Measurements from ENCODE around the gene DPYSL3.
"Not testable (repeated sequence)": the region's sequence is repeated elsewhere in the genome, so short reads cannot be mapped to it uniquely, and the experiment has no call there.

DPYSL3 gene

GRCh38 chr5:147509710-147510651 is at the start of gene DPYSL3:
Gene DPYSL3 (minus strand): TSS chr5:147510068. CDS start chr5:147509858, 210 bp downstream.
- DNase-seq, result no peak

DNA sequence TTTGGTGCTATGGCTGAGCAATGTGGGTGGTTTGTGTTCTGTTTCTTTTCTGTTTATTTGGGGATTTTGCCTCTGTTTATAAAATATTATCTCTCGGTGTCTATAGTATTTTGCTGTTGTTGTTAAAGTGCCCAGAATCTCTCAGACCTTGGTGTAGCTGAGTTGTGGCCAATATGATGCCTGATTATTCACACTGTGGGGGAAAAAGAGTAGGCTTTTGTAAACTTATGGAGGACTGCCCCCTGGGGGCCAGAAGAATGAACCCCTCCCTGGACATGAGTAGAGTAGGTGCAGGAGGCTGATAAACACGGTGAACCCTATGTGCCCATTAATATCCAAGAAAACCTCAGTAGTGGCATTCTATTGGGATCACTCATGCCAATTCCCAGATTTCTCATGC is 49.0 kb upstream of the DPYSL3 start:
- DNase-seq, result no peak

DNA sequence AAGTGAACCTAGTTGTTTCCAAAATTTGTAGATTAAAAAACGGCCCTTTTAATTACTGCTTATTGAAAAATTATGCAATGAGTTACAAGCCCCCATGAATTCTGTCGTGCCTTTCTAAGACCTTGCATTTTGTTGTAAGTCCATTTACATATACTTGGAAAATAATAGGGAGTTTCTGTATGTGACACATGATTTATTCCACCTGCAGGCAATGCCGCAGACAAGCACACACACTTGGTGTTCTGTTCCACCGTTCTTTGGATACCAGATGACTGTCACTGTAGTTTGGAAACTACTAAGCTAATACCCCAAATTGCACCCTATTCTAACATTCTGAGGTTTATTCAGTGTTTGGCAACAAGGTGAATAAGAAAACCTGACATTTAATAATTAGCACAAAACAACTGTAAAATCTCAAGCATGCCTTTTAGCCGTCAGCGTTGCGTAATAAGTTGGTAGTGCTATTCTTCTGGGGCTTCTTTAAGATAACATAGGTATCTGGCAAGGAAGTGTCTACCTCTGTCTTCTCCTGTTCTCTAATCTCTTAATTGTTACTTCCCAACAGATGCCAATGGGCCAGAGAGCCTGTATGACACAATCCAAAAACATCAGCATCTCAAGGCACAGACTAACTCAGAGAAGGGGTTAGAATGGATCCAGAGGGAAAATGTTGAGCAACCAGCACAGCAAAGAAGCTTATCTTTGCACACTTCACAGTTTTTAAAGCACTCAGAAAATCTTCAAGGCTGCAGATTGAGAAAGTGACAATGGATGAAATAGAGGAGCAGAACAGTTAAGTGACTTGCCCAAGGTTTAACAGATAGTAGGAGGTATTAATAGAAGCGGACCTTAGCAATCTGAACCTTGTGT is 48.2 kb upstream of the DPYSL3 start:
- no peak for DNase-seq

- no peak for DNase-seq
These were observed 45.3 kb upstream of the DPYSL3 start for GRCh38 chr5:147555176-147555575.

GRCh38 chr5:147554261-147554817 is 44.5 kb upstream of the DPYSL3 start:
- no peak for DNase-seq

GRCh38 chr5:147553817-147554216 is 43.9 kb upstream of the DPYSL3 start:
- DNase-seq, result not testable (repeated sequence)

DNA sequence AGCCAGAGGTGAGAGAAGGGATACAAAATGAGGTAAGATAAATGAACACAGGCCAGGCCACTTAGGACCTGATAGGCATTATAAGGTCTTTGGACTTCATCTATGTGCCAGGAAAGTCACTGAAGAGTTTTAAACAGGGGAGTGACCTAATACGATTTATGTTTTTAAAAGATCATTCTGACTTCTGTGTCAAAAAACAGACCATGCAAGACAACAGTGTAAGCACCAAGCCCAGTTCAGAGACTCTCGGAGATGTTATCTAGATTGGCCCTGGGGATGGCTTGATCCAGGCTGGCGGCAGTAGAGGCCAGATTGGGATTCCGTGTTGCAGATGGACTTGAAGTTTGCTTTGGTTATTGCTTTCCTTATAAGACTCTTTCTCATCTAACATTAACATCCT is 43.0 kb upstream of the DPYSL3 start:
- no peak for DNase-seq

DNA sequence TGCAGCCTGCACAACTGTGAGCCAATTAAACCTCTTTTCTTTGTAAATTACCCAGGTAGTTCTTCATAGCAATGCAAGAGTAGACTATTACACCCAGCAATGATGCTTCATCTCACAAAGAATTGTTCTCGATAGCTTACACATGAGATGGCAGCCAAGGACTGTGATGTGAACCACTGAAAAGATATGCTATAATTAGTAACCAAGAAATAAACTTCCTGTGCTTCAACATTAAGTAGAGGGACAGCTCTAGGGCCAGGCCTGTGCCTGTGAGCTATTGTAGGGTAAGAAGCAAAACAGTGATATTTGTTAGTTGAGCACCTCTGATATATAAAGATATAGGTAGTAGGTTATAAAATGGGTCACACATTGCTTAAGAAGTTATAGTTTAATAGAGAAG is 41.8 kb upstream of the DPYSL3 start:
- DNase-seq, result no peak

GRCh38 chr5:147547730-147548129 is 37.9 kb upstream of the DPYSL3 start:
- DNase-seq, result no peak

- DNase-seq, result no peak
These were observed 34.7 kb upstream of the DPYSL3 start for GRCh38 chr5:147544556-147544955.

- DNase-seq, result no peak
These were observed 29.2 kb upstream of the DPYSL3 start for GRCh38 chr5:147539053-147539452.

GRCh38 chr5:147538236-147538635 is 28.4 kb upstream of the DPYSL3 start:
- DNase-seq, result no peak

DNA sequence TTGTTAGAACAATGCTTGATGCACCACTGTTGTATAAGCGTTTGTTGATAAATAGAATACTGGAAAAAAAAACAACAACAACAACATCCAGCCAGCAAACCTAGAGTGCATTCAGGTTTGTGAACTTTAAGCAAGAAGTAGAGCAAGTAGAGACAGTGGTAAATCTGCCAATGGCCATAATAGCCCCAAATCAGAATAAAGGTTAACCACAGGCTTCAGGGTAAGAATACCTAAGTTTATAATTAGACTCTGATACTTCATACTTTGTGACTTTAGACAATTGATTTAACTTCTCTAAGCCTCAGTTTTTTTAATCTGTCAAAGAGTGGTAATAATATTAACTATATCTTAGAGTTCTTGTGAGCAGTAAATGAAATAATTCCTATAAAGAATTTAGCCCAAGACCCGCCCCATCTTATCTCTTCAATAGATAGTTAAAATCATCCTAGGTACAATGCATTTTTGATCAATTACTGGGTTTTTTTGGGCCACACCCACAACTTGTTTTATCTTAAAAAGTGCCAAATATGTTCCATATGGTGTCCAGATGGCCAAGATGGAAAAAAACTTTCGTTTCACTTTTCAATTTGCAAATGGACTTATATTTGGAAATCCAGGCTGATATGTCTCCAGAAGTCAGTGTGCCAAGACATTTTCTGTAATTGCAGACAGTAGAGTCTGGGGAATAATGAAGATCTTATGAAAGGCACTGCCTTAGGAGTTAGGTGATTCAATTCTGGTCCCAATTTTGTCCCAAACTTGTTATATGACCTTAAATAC is 24.5 kb upstream of the DPYSL3 start:
- no peak for DNase-seq

DNA sequence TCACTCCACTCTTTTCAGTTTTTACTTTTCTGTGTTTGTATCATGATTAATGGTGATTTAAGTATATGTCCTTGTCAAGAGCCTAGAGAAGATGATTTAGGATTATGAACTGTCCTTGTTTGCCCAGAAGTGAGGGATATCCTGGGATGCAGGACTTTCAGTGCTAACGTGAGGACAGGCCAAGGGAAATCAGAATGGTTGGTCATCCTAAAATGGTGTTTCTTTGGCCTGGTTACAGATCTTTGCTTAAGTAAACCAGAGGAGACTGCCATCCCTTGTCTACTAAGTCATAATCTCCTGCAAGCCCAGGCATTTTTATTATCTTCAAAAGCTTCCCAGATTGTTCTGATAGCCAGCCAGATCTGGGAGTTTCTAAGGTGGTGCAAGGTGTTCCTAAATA is 22.3 kb upstream of the DPYSL3 start:
- no peak for DNase-seq

DNA sequence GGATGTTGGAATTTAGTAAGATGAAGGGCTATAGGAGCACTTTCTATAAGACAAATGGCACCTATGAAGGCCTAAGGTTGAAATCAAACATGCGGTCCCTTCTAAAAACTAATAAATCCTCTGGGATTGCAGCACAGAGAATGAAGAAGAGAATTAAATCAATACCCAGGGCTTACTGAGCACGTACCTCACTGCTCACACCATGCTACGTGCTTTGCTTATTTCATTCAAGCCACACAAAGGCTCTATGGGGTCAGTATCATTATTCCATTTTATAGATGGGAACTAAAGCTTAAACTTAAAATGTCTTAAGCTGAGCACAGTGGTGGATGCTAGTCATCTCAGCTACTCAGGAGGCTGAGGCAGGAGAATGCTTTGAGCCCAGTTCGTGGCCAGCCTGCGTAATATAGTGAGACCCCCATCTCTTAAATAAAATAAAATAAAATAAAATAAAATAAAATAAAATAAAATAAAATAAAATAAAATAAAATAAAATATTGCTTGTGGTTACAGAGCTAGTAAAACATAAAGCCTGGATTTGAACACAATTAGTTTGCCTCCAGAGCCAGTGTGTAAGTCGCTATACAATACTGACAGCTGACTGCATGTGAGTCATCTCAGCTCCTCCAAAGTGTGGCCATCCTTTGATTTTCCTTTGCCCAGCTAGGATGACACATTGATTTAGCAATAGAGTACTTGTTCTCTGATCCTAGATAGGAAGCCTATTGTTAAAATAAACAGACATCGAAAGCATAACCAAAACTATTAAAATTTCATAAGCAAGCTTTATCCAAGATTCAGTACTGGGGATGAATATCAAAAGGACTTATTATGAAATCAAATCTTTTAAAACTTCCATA is 20.9 kb upstream of the DPYSL3 start:
- no peak for DNase-seq

DNA sequence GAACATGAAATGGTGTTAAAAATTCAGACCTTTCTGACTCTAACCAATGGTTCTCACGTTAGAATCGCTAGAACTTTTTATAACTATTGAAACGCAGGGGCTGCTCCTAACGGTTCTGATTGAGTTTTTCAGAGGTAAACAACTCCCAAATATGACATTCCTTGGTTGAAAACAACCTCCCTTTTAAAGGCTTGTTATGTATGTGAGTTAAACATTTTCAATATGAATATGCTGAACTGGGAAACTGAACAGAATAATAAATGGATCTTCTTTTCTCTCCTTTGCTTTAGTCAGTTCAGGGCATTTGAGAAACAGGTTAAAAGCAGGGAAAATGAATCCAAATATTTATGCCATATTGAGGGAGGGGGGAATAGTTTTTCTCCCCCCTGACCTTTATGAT is 13.2 kb upstream of the DPYSL3 start:
- DNase-seq, result no peak

DNA sequence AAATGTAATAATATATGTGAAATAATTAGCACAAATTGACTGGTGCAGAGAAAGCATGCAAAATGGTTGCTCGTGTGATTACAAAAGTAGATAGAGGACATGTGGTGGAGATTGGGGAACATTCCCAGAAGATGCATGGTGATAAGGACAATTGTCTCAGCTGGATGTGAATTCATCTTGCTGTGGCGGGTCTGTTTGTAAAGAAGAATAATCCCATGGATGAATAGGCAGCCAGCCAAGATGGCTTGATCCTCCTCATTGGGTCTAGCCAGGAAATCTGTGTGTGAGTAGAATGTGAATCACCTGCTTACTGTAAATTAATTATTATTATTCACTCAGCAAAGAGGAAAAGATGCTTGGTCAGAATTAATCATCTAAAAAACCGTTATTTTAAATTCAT is 12.6 kb upstream of the DPYSL3 start:
- DNase-seq, result no peak

DNA sequence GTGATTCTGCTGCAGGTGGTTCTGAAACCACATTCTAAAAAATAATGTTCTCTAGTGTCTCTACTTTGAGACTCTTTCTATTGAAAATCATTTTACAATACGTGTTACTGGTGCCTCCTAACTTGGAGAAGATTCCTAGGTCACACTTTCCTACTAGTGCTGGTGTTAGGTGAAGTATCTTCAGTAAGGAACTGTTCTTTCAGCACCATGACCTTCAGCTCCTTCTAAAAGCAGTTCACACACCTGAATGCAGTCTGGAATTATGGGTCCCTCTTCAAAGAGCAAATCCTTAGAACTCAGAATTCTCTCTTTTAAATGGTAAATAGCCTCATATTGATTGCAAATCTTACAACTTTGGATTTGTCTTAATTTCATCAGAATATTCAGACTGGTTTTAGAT is 10.6 kb upstream of the DPYSL3 start:
- no peak for DNase-seq

- DNase-seq, result no peak
These were observed 9.5 kb upstream of the DPYSL3 start for GRCh38 chr5:147519380-147519779.

GRCh38 chr5:147517383-147517782 is 7.5 kb upstream of the DPYSL3 start:
- no peak for DNase-seq

DNA sequence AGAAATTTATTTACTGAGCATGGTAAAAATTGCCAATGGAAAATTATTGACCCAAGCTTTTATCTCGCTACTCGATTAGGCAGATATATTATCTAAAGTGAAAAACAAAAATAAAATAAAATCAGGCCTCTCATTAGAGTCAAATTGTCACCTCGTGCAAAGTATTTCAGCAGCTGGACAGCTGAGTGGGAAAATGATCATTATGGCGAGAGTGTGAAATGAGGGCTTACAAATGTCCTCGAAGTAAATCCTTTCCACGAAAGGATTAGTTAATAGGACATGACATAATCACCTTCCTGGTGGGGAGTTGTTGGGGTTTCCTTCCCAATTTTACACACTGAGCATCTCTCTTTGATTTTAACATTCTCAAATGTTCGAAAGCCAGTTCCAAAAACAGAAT is 5.4 kb upstream of the DPYSL3 start:
- no peak for DNase-seq
